Adrenal gland (tissue), 12 donors: ENCODE results near the gene KIAA0513. TPM values are rescaled to one million over a fixed set of nuclear protein-coding genes. Genes with fewer than 3 reads are reported as not detected.

Experiments
- DNase-seq, 7 donors: peaks; one replicate each; pipeline ENCODE4 v3.0.0-alpha.2; 2019 to 2020
- H3K27ac ChIP-seq, 5 donors: fragments of 200-600 bp; sonication (generic) in 4 of 5; 1 replicate in 3 of 5; 2 replicates in 2 of 5; pipeline versions ENCODE4 v1.5.1 to v1.8.0; 2016 to 2020; ENCODE audit warnings: mild to moderate bottlenecking in 1 of 5
- H3K27me3 ChIP-seq: fragments of 200-600 bp; 2 replicates; pipeline ENCODE4 v1.8.0; 2021
- H3K36me3 ChIP-seq, 2 donors: fragments of 200-600 bp; replicated peaks in 1 of 2; 1 replicate in 1 of 2; 2 replicates in 1 of 2; pipeline versions ENCODE4 v1.5.1 to v1.8.0; 2018 to 2022
- H3K4me1 ChIP-seq, 2 donors: fragments of 200-600 bp; replicated peaks in 1 of 2; 1 replicate in 1 of 2; 2 replicates in 1 of 2; pipeline versions ENCODE4 v1.5.1 to v1.8.0; 2018 to 2021
- H3K4me3 ChIP-seq, 4 donors: fragments of 200-600 bp; sonication (generic) in 3 of 4; one replicate each; pipeline ENCODE4 v1.5.1; 2016 to 2018
- H3K9me3 ChIP-seq, 3 donors: fragments of 200-600 bp; sonication (generic) in 1 of 3; replicated peaks in 1 of 3; 1 replicate in 2 of 3; 2 replicates in 1 of 3; pipeline versions ENCODE4 v1.5.1 to v1.8.0; 2016 to 2021
- POLR2A ChIP-seq, 2 donors: fragments of 450-650 bp; IDR thresholded peaks; one replicate each; pipeline ENCODE4 v1.6.1; 2017; ENCODE audit warnings: antibody characterized with exemption in 2 of 2, mild to moderate bottlenecking in 2 of 2, moderate library complexity in 1 of 2
- WGBS, 4 donors: extraction: QIAGEN DNeasy Blood & Tissue Kit in 2 of 4; methylation state at CpG; one replicate each; pipeline versions ENCODE4 v1.1.5 to v1.1.7; 2013 to 2017; 5-methylcytosine and 5-hydroxymethylcytosine counted together
- intact Hi-C, 2 donors: fragments of 100-400 bp; cut with DNase I; formaldehyde crosslinking; loops; one replicate each; pipeline versions ENCODE4 v1.14.1 to v1.15.0; 2022 to 2023
- polyA plus RNA-seq, 3 donors: library from polyadenylated mRNA; stranded (reverse); fragments of 200-250 nt in 2 of 3; fragments of 350-450 nt in 1 of 3; fragmentation: Illumina TruSeq in 1 of 3; extraction: RNeasy Lipid Tissue Mini Kit (QIAGEN cat#74804) in 1 of 3; gene quantifications; one replicate each; pipeline ENCODE4 v1.2.3, GENCODE V29; 2013 to 2014
- total RNA-seq, 9 donors: library from RNA; depleted of rRNA in 4 of 9; stranded (reverse); fragments of >200 nt in 4 of 9; fragments of 120-200 nt in 1 of 9; fragmentation: NEBNext Ultra II Directional in 1 of 9; extraction: Animal tissue kit (Norgen Biotek cat#: 25700) in 1 of 9; gene quantifications; one replicate each; pipeline versions ENCODE4 v1.1.0 to v1.2.4, GENCODE V29; 2013 to 2023
- TF ChIP-seq, protein P1 (sequence below), 6 experiments: fragments of 450-650 bp in 4 of 6; fragments of 200-600 bp in 2 of 6; sonication (generic) in 1 of 6; IDR thresholded peaks; 1 replicate in 5 of 6; 2 replicates in 1 of 6; pipeline versions ENCODE4 v1.5.1 to v1.8.0; 2016 to 2021; ENCODE audit warnings: antibody characterized with exemption in 6 of 6, mild to moderate bottlenecking in 2 of 6, moderate library complexity in 1 of 6
- donor health status: healthy with polysubstance abuse.
- donor health status: Bipolar disorder and iron deficiency.
- donor health status: DM: yes; HTN: yes; CAD: no.
- donor health status: DM: no; HTN: no; CAD: no.
- donor health status: DM: no; HTN: no; CAD: no.
- donor health status: DM: yes; HTN: yes; CAD: no.

The KIAA0513 gene
- total and polyA plus RNA-seq, 12 donors, result 7.5 to 36.7 (median 17.8) TPM

- TF ChIP-seq, protein P1, sequence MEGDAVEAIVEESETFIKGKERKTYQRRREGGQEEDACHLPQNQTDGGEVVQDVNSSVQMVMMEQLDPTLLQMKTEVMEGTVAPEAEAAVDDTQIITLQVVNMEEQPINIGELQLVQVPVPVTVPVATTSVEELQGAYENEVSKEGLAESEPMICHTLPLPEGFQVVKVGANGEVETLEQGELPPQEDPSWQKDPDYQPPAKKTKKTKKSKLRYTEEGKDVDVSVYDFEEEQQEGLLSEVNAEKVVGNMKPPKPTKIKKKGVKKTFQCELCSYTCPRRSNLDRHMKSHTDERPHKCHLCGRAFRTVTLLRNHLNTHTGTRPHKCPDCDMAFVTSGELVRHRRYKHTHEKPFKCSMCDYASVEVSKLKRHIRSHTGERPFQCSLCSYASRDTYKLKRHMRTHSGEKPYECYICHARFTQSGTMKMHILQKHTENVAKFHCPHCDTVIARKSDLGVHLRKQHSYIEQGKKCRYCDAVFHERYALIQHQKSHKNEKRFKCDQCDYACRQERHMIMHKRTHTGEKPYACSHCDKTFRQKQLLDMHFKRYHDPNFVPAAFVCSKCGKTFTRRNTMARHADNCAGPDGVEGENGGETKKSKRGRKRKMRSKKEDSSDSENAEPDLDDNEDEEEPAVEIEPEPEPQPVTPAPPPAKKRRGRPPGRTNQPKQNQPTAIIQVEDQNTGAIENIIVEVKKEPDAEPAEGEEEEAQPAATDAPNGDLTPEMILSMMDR (IDR thresholded peaks at IDR 0.05), result no peak
- no peak for TF ChIP-seq POLR2A (IDR thresholded peaks at IDR 0.05)
- no peak overlapping the region for H3K4me3 ChIP-seq
- WGBS, 4 donors, result 76 to 82% (median 78%) methylated on average over 19 of the region's 19 CpGs
- intact Hi-C loops, result no loop called here
- H3K36me3 ChIP-seq, result no peaks in the 10 kb centered on the region
- no peak overlapping the region for H3K27ac ChIP-seq
- no peaks in the 10 kb centered on the region for H3K4me1 ChIP-seq
- peak in 1 of 7 donors; percentile 5 for DNase-seq
- H3K27me3 ChIP-seq, result no peaks in the 10 kb centered on the region
- no peaks in the 10 kb centered on the region for H3K9me3 ChIP-seq
Measured at GRCh38 chr16:85018529-85019236, 8.9 kb upstream of the KIAA0513 start.

DNA sequence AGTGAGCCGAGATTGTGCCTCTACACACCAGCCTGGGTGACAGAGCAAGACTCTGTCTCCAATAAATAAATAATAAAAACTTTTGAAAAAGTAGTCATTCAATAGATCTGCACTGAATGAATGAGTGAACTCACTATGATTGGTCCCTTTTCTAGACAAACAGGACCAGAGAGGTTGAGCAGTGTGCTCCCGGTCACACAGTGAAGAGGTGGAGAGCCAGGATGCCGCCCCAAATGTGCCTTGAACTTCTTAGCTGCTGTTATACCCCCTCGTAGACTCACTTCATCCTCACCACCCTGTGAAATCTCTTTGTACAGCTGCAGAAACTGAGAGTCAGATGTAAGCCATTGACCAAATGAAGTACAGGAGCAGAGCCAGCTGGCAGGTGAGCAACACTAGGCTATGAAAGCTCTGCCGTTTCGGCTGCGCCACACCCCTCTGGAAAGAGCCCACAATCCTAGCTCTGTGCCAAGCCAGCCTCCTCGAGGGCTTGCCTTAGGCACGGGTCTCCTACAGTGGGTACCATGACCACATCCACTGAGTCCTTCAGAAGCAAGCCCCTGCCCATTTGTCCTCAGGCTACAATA, 7.8 kb upstream of the KIAA0513 start:
- H3K27ac ChIP-seq, result no peak overlapping the region
- intact Hi-C loops, result no loop called here
- H3K4me1 ChIP-seq, result no peaks in the 10 kb centered on the region
- H3K36me3 ChIP-seq, result no peaks in the 10 kb centered on the region
- H3K9me3 ChIP-seq, result no peaks in the 10 kb centered on the region
- no peak for TF ChIP-seq POLR2A (IDR thresholded peaks at IDR 0.05)
- TF ChIP-seq, protein P1 (IDR thresholded peaks at IDR 0.05), result no peak
- H3K27me3 ChIP-seq, result no peaks in the 10 kb centered on the region
- WGBS, 4 donors, result 72 to 82% (median 79%) methylated on average over 8 to 9 of the region's 9 CpGs
- H3K4me3 ChIP-seq, result no peak overlapping the region
- peak in 1 of 7 donors; percentile 15 for DNase-seq

- no peak overlapping the region for H3K4me3 ChIP-seq
- peaks cover 17 to 46% of the 10 kb centered on the region in 2 donors for H3K4me1 ChIP-seq
- intact Hi-C loops, result no loop called here
- DNase-seq, result no peak
- H3K36me3 ChIP-seq, result no peaks in the 10 kb centered on the region
- TF ChIP-seq, protein P1 (IDR thresholded peaks at IDR 0.05), result no peak
- TF ChIP-seq POLR2A (IDR thresholded peaks at IDR 0.05), result no peak
- no peaks in the 10 kb centered on the region for H3K9me3 ChIP-seq
- WGBS, 4 donors, result 79 to 82% (median 82%) methylated on average over 8 of the region's 8 CpGs
- no peaks in the 10 kb centered on the region for H3K27me3 ChIP-seq
- H3K27ac ChIP-seq, result peak overlapping the region in 2 of 5 donors; percentile 61 to 94
Measured at GRCh38 chr16:85025781-85026653, 1.6 kb upstream of the KIAA0513 start.

DNA sequence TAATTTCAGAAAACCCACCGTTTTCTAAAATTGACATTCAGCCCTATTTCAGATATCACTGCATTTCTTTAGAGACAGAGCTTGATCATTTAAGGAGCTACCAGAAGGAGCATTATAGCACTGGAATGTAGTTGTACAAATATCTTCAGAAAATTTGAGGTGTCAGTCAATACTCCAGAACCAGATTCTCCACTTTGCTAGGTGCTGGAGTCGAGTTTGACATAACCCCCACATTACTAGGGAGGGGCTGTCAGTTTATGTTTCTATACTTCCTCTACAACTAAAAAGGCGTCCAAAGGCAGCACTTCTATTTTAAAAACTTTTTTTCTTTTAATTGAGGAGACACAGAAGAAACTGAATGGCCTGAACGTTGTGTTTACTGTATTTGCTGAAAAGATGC, 892 bp upstream of the KIAA0513 start:
- Histone ChIP-seq H3K36me3 (no peaks in the 10 kb centered on the region), H3K4me1 (peaks cover 17 to 46% of the 10 kb centered on the region in 2 donors), H3K27ac (peak overlapping the region in 2 of 5 donors; percentile 67 to 94), H3K4me3 (peak overlapping the region in 2 of 4 donors; percentile 76 to 86), H3K9me3 (no peaks in the 10 kb centered on the region), H3K27me3 (no peaks in the 10 kb centered on the region)
- intact Hi-C loops, result no loop called here
- no peak for TF ChIP-seq POLR2A (IDR thresholded peaks at IDR 0.05)
- TF ChIP-seq, protein P1 (IDR thresholded peaks at IDR 0.05), result no peak
- DNase-seq, result no peak
- WGBS, 4 donors, result 50 to 58% (median 53%) methylated on average over 4 of the region's 4 CpGs
